ENCODE results near the gene BSPRY. TPM values are rescaled to one million over a fixed set of nuclear protein-coding genes. Genes with fewer than 3 reads are reported as not detected.

BSPRY gene
- total and polyA plus RNA-seq, 2 experiments from 2014 or later: 4.8 to 6.6 TPM

- no peaks in the 10 kb centered on the region for H3K27me3 ChIP-seq (ENCODE audit: insufficient read depth)
- TF ChIP-seq JUNB (IDR thresholded peaks at IDR 0.05; ENCODE audit: unreplicated experiment): no peak
- no peak for TF ChIP-seq EZH2 (IDR thresholded peaks at IDR 0.05; ENCODE audit: low read depth, unreplicated experiment)
- TF ChIP-seq EZH2phosphoT487 (IDR thresholded peaks at IDR 0.05; ENCODE audit: unreplicated experiment): no peak
- no peak for TF ChIP-seq NANOG (IDR thresholded peaks at IDR 0.05; ENCODE audit: borderline replicate concordance)
- no peak for TF ChIP-seq CREB1 (CRISPR knock-in tag; IDR thresholded peaks at IDR 0.05; ENCODE audit: low read depth)
- no peak for TF ChIP-seq ETS1 (IDR thresholded peaks at IDR 0.05)
- no peak for TF ChIP-seq ZNF114 (CRISPR knock-in tag; IDR thresholded peaks at IDR 0.05)
- TF ChIP-seq ZNF462 (CRISPR knock-in tag; IDR thresholded peaks at IDR 0.05): no peak
- no peak for TF ChIP-seq STAT1 (IDR thresholded peaks at IDR 0.05; ENCODE audit: unreplicated experiment)
- TF ChIP-seq CTCF (conservative IDR thresholded peaks at IDR 0.05; ENCODE audit: low read depth in 2 of 2): no peak
- TF ChIP-seq REST (IDR thresholded peaks at IDR 0.05; ENCODE audit: unreplicated experiment): no peak
- TF ChIP-seq POLR2AphosphoS5 (IDR thresholded peaks at IDR 0.05; ENCODE audit: low read depth): no peak
- no peak for TF ChIP-seq ZNF331 (CRISPR knock-in tag; IDR thresholded peaks at IDR 0.05; ENCODE audit: low read depth)
- ATAC-seq (no peak), DNase-seq (ENCODE audit: low spot score) (no peak)
- H3K4me2 ChIP-seq: no peak overlapping the region
- Mint-ChIP-seq H3K36me3 (ENCODE audit: low read depth) (peaks cover 20% of the 10 kb centered on the region), H3K27ac (no peak overlapping the region), H3K9me3 (no peaks in the 10 kb centered on the region; the same call in 2 of the 3 replicates), H3K27me3 (ENCODE audit: insufficient read depth, low read depth, poor library complexity) (peaks cover 7% of the 10 kb centered on the region), H3K4me3 (no peak overlapping the region), H3K4me1 (peaks cover 12% of the 10 kb centered on the region)
- H3F3A ChIP-seq (replicated peaks; ENCODE audit: low read depth): peaks cover 19% of the 10 kb centered on the region
- H3K4me1 ChIP-seq (ENCODE audit: insufficient read depth): no peaks in the 10 kb centered on the region
- no peak overlapping the region for H2AFZ ChIP-seq
- peaks cover 3% of the 10 kb centered on the region for H4K20me1 ChIP-seq (replicated peaks; ENCODE audit: insufficient read depth)
- H3K4me3 ChIP-seq: no peak overlapping the region
- H3K79me2 ChIP-seq (replicated peaks; ENCODE audit: insufficient read depth): peaks cover 1% of the 10 kb centered on the region
- H3K36me3 ChIP-seq (ENCODE audit: insufficient read depth): peaks cover 13% of the 10 kb centered on the region
- no peak overlapping the region for H3K27ac ChIP-seq (ENCODE audit: low read depth)
- no peaks in the 10 kb centered on the region for H3K9me2 ChIP-seq (ENCODE audit: insufficient read depth)
These were observed 54.3 kb downstream of the BSPRY start for GRCh38 chr9:113403646-113404045.
